Stimulated activated CD8-positive, alpha-beta memory T cell treated with anti-CD3 and anti-CD28 coated beads, Interleukin-12 subunit alpha, Interleukin-12 subunit beta, amount 100 ng/mL, for 4 hours (primary cell): ENCODE results near the gene PAGE2B.
"Not testable (repeated sequence)": the region's sequence is repeated elsewhere in the genome, so short reads cannot be mapped to it uniquely, and the experiment has no call there.

ENCODE experiments used
- DNase-seq: peaks from one replicate; pipeline ENCODE4 v3.0.0-alpha.2; 2020; ENCODE audit warnings: low read depth

The PAGE2B gene

GRCh38 chrX:55109306-55109705 lies 34.5 kb downstream of the PAGE2B start:
- no peak for DNase-seq

DNA sequence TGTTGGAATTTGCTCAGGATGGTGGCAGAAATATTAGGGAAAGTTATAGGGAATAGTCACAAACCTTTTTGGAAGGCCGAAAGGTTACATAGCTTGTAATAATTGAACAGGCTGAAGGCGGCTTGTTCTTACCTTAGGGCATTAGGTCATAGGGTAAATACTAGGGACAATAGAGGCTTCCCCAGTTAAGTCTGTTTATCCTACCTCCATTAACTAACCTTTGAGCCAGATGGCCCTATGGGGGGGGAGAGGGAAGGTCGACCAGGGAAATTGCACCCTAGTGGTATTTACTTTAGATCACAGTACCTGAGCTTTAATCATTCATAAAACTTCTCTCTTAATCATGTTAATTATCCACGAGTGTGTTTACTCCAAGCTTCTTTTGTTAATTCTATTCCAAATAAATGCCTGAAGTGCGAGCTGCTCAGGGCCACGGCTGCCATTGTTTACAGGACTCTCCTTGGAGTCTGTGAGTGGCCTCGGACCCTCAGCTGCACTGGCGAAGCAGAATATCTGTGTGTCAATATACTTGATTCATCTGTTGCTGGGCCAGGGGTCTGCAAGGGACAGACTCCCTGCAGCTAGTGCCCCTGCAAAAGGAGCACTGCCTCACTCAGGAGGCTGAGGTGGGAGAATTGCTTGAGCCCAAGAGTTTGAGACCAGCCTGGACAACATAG lies 36.9 kb downstream of the PAGE2B start:
- DNase-seq = no peak

- DNase-seq = not testable (repeated sequence)
Observed at GRCh38 chrX:55116589-55116988, 41.8 kb downstream of the PAGE2B start.

DNA sequence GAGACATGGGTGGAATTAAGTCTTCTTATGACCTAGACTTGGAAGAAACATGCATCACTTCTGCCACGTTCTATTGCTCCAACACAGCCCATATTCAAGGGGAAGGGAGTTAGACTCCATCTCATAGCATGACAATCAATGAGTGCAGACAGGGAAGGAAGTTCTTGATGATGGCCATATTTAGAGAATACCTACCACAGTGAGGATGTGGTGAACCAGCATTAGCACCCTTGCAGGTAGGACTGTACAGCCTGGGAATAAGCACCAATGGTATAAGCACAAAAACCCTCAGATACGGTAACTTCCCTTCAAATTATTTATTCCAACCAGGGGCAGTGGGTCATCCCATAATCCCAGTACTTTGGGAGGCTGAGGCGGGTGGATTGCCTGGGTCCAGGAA lies 43.7 kb downstream of the PAGE2B start:
- no peak for DNase-seq

DNA sequence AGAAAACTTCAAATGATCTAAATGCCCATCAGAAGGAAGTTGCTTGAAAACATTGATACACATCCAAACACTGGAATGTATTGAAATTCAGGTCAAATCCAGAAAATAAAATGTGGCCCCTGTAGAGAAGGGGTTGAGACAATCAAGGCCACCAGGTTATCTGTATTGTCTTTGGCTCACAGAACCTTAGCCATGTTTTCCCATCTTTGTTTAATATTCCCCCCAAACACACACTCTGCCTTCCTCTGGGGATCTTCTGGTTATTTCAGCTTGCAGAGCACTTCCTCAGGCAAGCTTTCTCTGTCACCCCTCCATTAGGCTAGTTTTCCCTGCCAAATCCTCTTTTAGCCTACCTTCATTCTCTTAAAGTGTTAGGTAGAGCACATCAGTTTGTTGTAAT lies 44.4 kb downstream of the PAGE2B start:
- no peak for DNase-seq

GRCh38 chrX:55119712-55120111 lies 44.9 kb downstream of the PAGE2B start:
- no peak for DNase-seq

- DNase-seq = no peak
Observed at GRCh38 chrX:55120761-55121358, 46.0 kb downstream of the PAGE2B start.

GRCh38 chrX:55123900-55124299 lies 49.1 kb downstream of the PAGE2B start:
- DNase-seq = no peak

GRCh38 chrX:55127692-55128091 lies 52.9 kb downstream of the PAGE2B start:
- DNase-seq = no peak
